ENCODE data around the gene SLC6A5. TPM values are rescaled to one million over a fixed set of nuclear protein-coding genes. Genes with fewer than 3 reads are reported as not detected.

Gene SLC6A5
- total RNA-seq, 3 donors from 2014 or later, result not detected

- Histone ChIP-seq H3K4me1 (no peaks in the 10 kb centered on the region), H3K27ac (no peak overlapping the region), H3K27me3 (peaks cover 0 to 80% of the 10 kb centered on the region in 2 donors), H3K36me3 (no peaks in the 10 kb centered on the region), H3K9me3 (no peaks in the 10 kb centered on the region), H3K4me3 (no peak overlapping the region)
- DNase-seq (ENCODE audit: low spot score in 2 of 2), result no peak
- intact Hi-C loops (cut with DNase I; ENCODE audit: low total_unique reads), result no loop called here
- TF ChIP-seq POLR2AphosphoS5 (IDR thresholded peaks at IDR 0.05) (no peak), POLR2A (IDR thresholded peaks at IDR 0.05) (no peak)
These were observed 4.9 kb downstream of the SLC6A5 start for GRCh38 chr11:20604295-20604803.

- no peaks in the 10 kb centered on the region for H3K4me1 ChIP-seq
- no peak for DNase-seq (ENCODE audit: low spot score in 2 of 2)
- no peak overlapping the region for H3K4me3 ChIP-seq
- TF ChIP-seq CTCF (IDR thresholded peaks at IDR 0.05) (no peak), POLR2A (IDR thresholded peaks at IDR 0.05) (no peak), POLR2AphosphoS5 (IDR thresholded peaks at IDR 0.05) (no peak)
- H3K36me3 ChIP-seq, result no peaks in the 10 kb centered on the region
- no peaks in the 10 kb centered on the region for H3K9me3 ChIP-seq
- intact Hi-C loops (cut with DNase I; ENCODE audit: low total_unique reads), result no loop called here
- H3K27ac ChIP-seq, result no peak overlapping the region
- H3K27me3 ChIP-seq, result peaks cover 0 to 80% of the 10 kb centered on the region in 2 donors
These were observed 5.6 kb downstream of the SLC6A5 start for GRCh38 chr11:20604864-20605601.

- H3K4me1 ChIP-seq, result no peaks in the 10 kb centered on the region
- TF ChIP-seq CTCF (IDR thresholded peaks at IDR 0.05), result no peak
- TF ChIP-seq POLR2AphosphoS5 (IDR thresholded peaks at IDR 0.05), result no peak
- no peak for TF ChIP-seq POLR2A (IDR thresholded peaks at IDR 0.05)
- no peak overlapping the region for H3K27ac ChIP-seq
- peaks cover 0 to 81% of the 10 kb centered on the region in 2 donors for H3K27me3 ChIP-seq
- intact Hi-C loops (cut with DNase I; ENCODE audit: low total_unique reads), result no loop called here
- no peak overlapping the region for H3K4me3 ChIP-seq
- DNase-seq (ENCODE audit: low spot score in 2 of 2), result no peak
- H3K36me3 ChIP-seq, result no peaks in the 10 kb centered on the region
- no peaks in the 10 kb centered on the region for H3K9me3 ChIP-seq
These were observed 6.2 kb downstream of the SLC6A5 start for GRCh38 chr11:20605602-20606091.

- Histone ChIP-seq H3K9me3 (no peaks in the 10 kb centered on the region), H3K36me3 (no peaks in the 10 kb centered on the region), H3K4me3 (no peak overlapping the region), H3K27ac (no peak overlapping the region), H3K27me3 (peaks cover 0 to 57% of the 10 kb centered on the region in 2 donors), H3K4me1 (no peaks in the 10 kb centered on the region)
- TF ChIP-seq POLR2AphosphoS5 (IDR thresholded peaks at IDR 0.05), result no peak
- TF ChIP-seq CTCF (IDR thresholded peaks at IDR 0.05), result no peak
- TF ChIP-seq POLR2A (IDR thresholded peaks at IDR 0.05), result no peak
- intact Hi-C loops (cut with DNase I; ENCODE audit: low total_unique reads), result no loop called here
- DNase-seq (ENCODE audit: low spot score in 2 of 2), result no peak
These were observed 9.5 kb downstream of the SLC6A5 start for GRCh38 chr11:20608934-20609333.

GRCh38 chr11:20609727-20610707 lies 10.6 kb downstream of the SLC6A5 start:
- Histone ChIP-seq H3K27me3 (peaks cover 0 to 50% of the 10 kb centered on the region in 2 donors), H3K9me3 (no peaks in the 10 kb centered on the region), H3K4me3 (peak overlapping the region in 1 of 3 donors; percentile 35), H3K27ac (no peak overlapping the region), H3K36me3 (no peaks in the 10 kb centered on the region), H3K4me1 (no peaks in the 10 kb centered on the region)
- no peak for TF ChIP-seq POLR2A (IDR thresholded peaks at IDR 0.05)
- TF ChIP-seq CTCF (IDR thresholded peaks at IDR 0.05), result peak; percentile 55 to 85 (median 85)
- TF ChIP-seq POLR2AphosphoS5 (IDR thresholded peaks at IDR 0.05), result no peak
- intact Hi-C loops (cut with DNase I; ENCODE audit: low total_unique reads), result no loop called here
- DNase-seq (ENCODE audit: low spot score in 2 of 2), result peak; percentile 28 to 74
